Measurements from ENCODE around the gene PPP1R36. TPM values are rescaled to one million over a fixed set of nuclear protein-coding genes. Genes with fewer than 3 reads are reported as not detected.

The PPP1R36 gene
- total RNA-seq, 2 experiments from 2014 or later, result not detected

GRCh38 chr14:64525354-64525753, 24.4 kb upstream of the PPP1R36 start:
- H3K27me3 Mint-ChIP-seq (ENCODE audit: low read depth), result no peaks in the 10 kb centered on the region
- H3K27ac Mint-ChIP-seq, result no peak overlapping the region
- peaks cover 8% of the 10 kb centered on the region for H3K4me1 Mint-ChIP-seq (ENCODE audit: low read depth)
- DNase-seq, result no peak
- H3K36me3 Mint-ChIP-seq (ENCODE audit: low read depth), result peaks cover 6% of the 10 kb centered on the region
- H3K9me3 Mint-ChIP-seq, result no peaks in the 10 kb centered on the region
- no peak overlapping the region for H3K4me3 Mint-ChIP-seq
- CTCF ChIA-PET, result no interaction called here
- intact Hi-C loops (cut with micrococcal nuclease), result no loop called here

- Mint-ChIP-seq H3K36me3 (ENCODE audit: low read depth) (peaks cover 4% of the 10 kb centered on the region), H3K9me3 (peaks cover 2% of the 10 kb centered on the region), H3K4me1 (ENCODE audit: low read depth) (peaks cover 7% of the 10 kb centered on the region), H3K27me3 (ENCODE audit: low read depth) (no peaks in the 10 kb centered on the region), H3K27ac (no peak overlapping the region), H3K4me3 (no peak overlapping the region)
- intact Hi-C loops (cut with micrococcal nuclease), result no loop called here
- CTCF ChIA-PET, result interaction anchor here (1.0 kb wide), 1 partner anchor 290 kb away, joined by 3 read pairs; no protein-coding TSS in a partner anchor
- DNase-seq, result no peak
These were observed 18.2 kb upstream of the PPP1R36 start for GRCh38 chr14:64531567-64531966.

GRCh38 chr14:64536488-64537245, 13.1 kb upstream of the PPP1R36 start:
- H3K4me3 Mint-ChIP-seq, result no peak overlapping the region
- H3K9me3 Mint-ChIP-seq, result peaks cover 2% of the 10 kb centered on the region
- DNase-seq, result no peak
- peaks cover 11% of the 10 kb centered on the region for H3K27me3 Mint-ChIP-seq (ENCODE audit: low read depth)
- intact Hi-C loops (cut with micrococcal nuclease), result no loop called here
- peaks cover 20% of the 10 kb centered on the region for H3K4me1 Mint-ChIP-seq (ENCODE audit: low read depth)
- CTCF ChIA-PET, result interaction anchor here (0.9 to 1.6 kb wide), 3 partner anchors 15 to 355 kb away, joined by 3 to 4 read pairs (median 4); no protein-coding TSS in a partner anchor
- no peak overlapping the region for H3K27ac Mint-ChIP-seq
- peaks cover 6% of the 10 kb centered on the region for H3K36me3 Mint-ChIP-seq (ENCODE audit: low read depth)

GRCh38 chr14:64540208-64541202, 9.3 kb upstream of the PPP1R36 start, which contains the start of gene HSPA2:
HSPA2 (plus strand) TSS chr14:64540741; CDS start chr14:64540850, 109 bp downstream.
- Mint-ChIP-seq H3K9me3 (peaks cover 2% of the 10 kb centered on the region), H3K27ac (peak within 1 kb of the TSS; percentile 83), H3K4me1 (ENCODE audit: low read depth) (peaks cover 30% of the 10 kb centered on the region), H3K4me3 (peak within 1 kb of the TSS; percentile 92), H3K36me3 (ENCODE audit: low read depth) (peaks cover 6% of the 10 kb centered on the region), H3K27me3 (ENCODE audit: low read depth) (peaks cover 22% of the 10 kb centered on the region)
- CTCF ChIA-PET, result interaction anchor here (0.7 to 3.5 kb wide), 10 partner anchors 9 to 102 kb away, joined by 3 to 15 read pairs (median 4); partner anchors contain the start of gene PPP1R36
- peak; percentile 97 for DNase-seq
- intact Hi-C loops (cut with micrococcal nuclease), result loop anchor here (1.0 to 10.0 kb wide), 8 partner anchors 9 to 686 kb away; partner anchors contain the start of genes AKAP5, FNTB, MTHFD1 and PPP1R36

- H3K36me3 Mint-ChIP-seq (ENCODE audit: low read depth), result peaks cover 6% of the 10 kb centered on the region
- H3K4me1 Mint-ChIP-seq (ENCODE audit: low read depth), result peaks cover 30% of the 10 kb centered on the region
- no peaks in the 10 kb centered on the region for H3K9me3 Mint-ChIP-seq
- CTCF ChIA-PET, result interaction anchor here (0.6 to 3.5 kb wide), 5 partner anchors 30 to 95 kb away, joined by 3 to 14 read pairs (median 4); no protein-coding TSS in a partner anchor
- peak overlapping the region; percentile 92 for H3K4me3 Mint-ChIP-seq
- H3K27ac Mint-ChIP-seq, result no peak overlapping the region
- intact Hi-C loops (cut with micrococcal nuclease), result loop anchor here (2.0 to 10.0 kb wide), 3 partner anchors 77 to 687 kb away; partner anchors contain the start of genes AKAP5, FNTB and SYNE2
- peak; percentile 8 for DNase-seq
- peaks cover 22% of the 10 kb centered on the region for H3K27me3 Mint-ChIP-seq (ENCODE audit: low read depth)
These were observed 8.3 kb upstream of the PPP1R36 start for GRCh38 chr14:64541261-64541971.

GRCh38 chr14:64541972-64542835, 7.6 kb upstream of the PPP1R36 start:
- CTCF ChIA-PET, result interaction anchor here (0.6 to 3.5 kb wide), 5 partner anchors 31 to 744 kb away, joined by 3 to 14 read pairs (median 7); no protein-coding TSS in a partner anchor

DNA sequence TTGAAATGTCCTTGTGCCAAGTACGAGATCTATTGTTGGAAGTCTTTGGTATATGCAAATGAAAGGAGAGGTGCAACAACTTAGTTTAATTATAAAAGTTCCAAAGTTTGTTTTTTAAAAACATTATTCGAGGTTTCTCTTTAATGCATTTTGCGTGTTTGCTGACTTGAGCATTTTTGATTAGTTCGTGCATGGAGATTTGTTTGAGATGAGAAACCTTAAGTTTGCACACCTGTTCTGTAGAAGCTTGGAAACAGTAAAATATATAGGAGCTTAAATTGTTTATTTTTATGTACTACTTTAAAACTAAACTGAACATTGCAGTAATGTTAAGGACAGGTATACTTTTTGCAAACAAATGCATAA, 6.9 kb upstream of the PPP1R36 start:
- Mint-ChIP-seq H3K4me1 (ENCODE audit: low read depth) (peaks cover 30% of the 10 kb centered on the region), H3K27me3 (ENCODE audit: low read depth) (peaks cover 22% of the 10 kb centered on the region), H3K9me3 (no peaks in the 10 kb centered on the region), H3K27ac (no peak overlapping the region), H3K36me3 (ENCODE audit: low read depth) (peaks cover 6% of the 10 kb centered on the region), H3K4me3 (peak overlapping the region; percentile 59)
- CTCF ChIA-PET, result interaction anchor here (0.6 to 2.2 kb wide), 3 partner anchors 113 to 745 kb away, joined by 3 to 9 read pairs (median 7); no protein-coding TSS in a partner anchor
- intact Hi-C loops (cut with micrococcal nuclease), result loop anchor here (10.0 kb wide), 2 partner anchors 442 to 688 kb away; partner anchors contain the start of genes FNTB and SYNE2
- no peak for DNase-seq

More at GRCh38 chr14:64541972-64542835, 7.6 kb upstream of the PPP1R36 start:
- peaks cover 30% of the 10 kb centered on the region for H3K4me1 Mint-ChIP-seq (ENCODE audit: low read depth)
- intact Hi-C loops (cut with micrococcal nuclease), result loop anchor here (2.0 to 10.0 kb wide), 3 partner anchors 77 to 687 kb away; partner anchors contain the start of genes AKAP5, FNTB and SYNE2
- H3K36me3 Mint-ChIP-seq (ENCODE audit: low read depth), result peaks cover 6% of the 10 kb centered on the region
- DNase-seq, result peak; percentile 5
- no peaks in the 10 kb centered on the region for H3K9me3 Mint-ChIP-seq
- H3K4me3 Mint-ChIP-seq, result peak overlapping the region; percentile 59
- H3K27me3 Mint-ChIP-seq (ENCODE audit: low read depth), result peaks cover 22% of the 10 kb centered on the region
- no peak overlapping the region for H3K27ac Mint-ChIP-seq

- peaks cover 29% of the 10 kb centered on the region for H3K4me1 Mint-ChIP-seq (ENCODE audit: low read depth)
- intact Hi-C loops (cut with micrococcal nuclease), result loop anchor here (10.0 kb wide), 2 partner anchors 440 to 690 kb away; partner anchors contain the start of genes FNTB and SYNE2
- H3K27me3 Mint-ChIP-seq (ENCODE audit: low read depth), result peaks cover 25% of the 10 kb centered on the region
- no peak overlapping the region for H3K4me3 Mint-ChIP-seq
- H3K36me3 Mint-ChIP-seq (ENCODE audit: low read depth), result peaks cover 6% of the 10 kb centered on the region
- no peak overlapping the region for H3K27ac Mint-ChIP-seq
- CTCF ChIA-PET, result interaction anchor here (1.4 to 2.2 kb wide), 2 partner anchors 11 to 115 kb away, joined by 3 to 9 read pairs; no protein-coding TSS in a partner anchor
- no peak for DNase-seq
- H3K9me3 Mint-ChIP-seq, result no peaks in the 10 kb centered on the region
These were observed 5.0 kb upstream of the PPP1R36 start for GRCh38 chr14:64544607-64545312.

GRCh38 chr14:64549016-64549415, 745 bp upstream of the PPP1R36 start:
- DNase-seq, result no peak
- H3K9me3 Mint-ChIP-seq, result no peaks in the 10 kb centered on the region
- peaks cover 7% of the 10 kb centered on the region for H3K27me3 Mint-ChIP-seq (ENCODE audit: low read depth)
- H3K27ac Mint-ChIP-seq, result no peak overlapping the region
- no peaks in the 10 kb centered on the region for H3K36me3 Mint-ChIP-seq (ENCODE audit: low read depth)
- H3K4me3 Mint-ChIP-seq, result no peak overlapping the region
- CTCF ChIA-PET, result interaction anchor here (1.0 to 2.9 kb wide), 3 partner anchors 9 to 119 kb away, joined by 3 to 15 read pairs (median 5); partner anchors contain the start of gene HSPA2
- H3K4me1 Mint-ChIP-seq (ENCODE audit: low read depth), result peaks cover 12% of the 10 kb centered on the region
- intact Hi-C loops (cut with micrococcal nuclease), result loop anchor here (1.0 to 10.0 kb wide), 3 partner anchors 9 to 694 kb away; partner anchors contain the start of genes FNTB, HSPA2 and SYNE2

Data from activated naive CD4-positive, alpha-beta T cell treated with anti-CD3 and anti-CD28 coated beads for 36 hours (primary cell).